A549 (cell line): ENCODE results near the gene BASP1. TPM values are rescaled to one million over a fixed set of nuclear protein-coding genes. Genes with fewer than 3 reads are reported as not detected.

Source experiments
- ATAC-seq, 2 experiments: fragments of 200-7000 bp in 1 of 2; fragments of >200 bp in 1 of 2; cut with Nextera tagmentation in 1 of 2; cut with Tn5 transposase in 1 of 2; 3 replicates each; pipeline versions ENCODE4 v1.8.0 to v1.9.1; 2018 to 2020; ENCODE audit warnings: mild to moderate bottlenecking in 1 of 2, moderate library complexity in 1 of 2
- CTCF ChIA-PET: fragments of 300-600 bp; sonication (Branson Sonifier 250); formaldehyde crosslinking; extraction: SDS; loops from one replicate; lab custom pipeline; 2021; ENCODE audit warnings: antibody characterized with exemption, inconsistent platforms; lab: Yijun Ruan, JAX
- POLR2A ChIA-PET: fragments of 350-600 bp; formaldehyde crosslinking; extraction: SDS; loops from one replicate; lab custom pipeline; 2021; ENCODE audit warnings: antibody characterized with exemption, inconsistent platforms; lab: Yijun Ruan, JAX
- DNase-seq, 2 experiments: peaks; one replicate each; pipeline versions ENCODE4 v3.0.0 to v3.0.0-alpha.2; 2011 to 2016; ENCODE audit warnings: low read depth in 1 of 2, low spot score in 1 of 2
- FAIRE-seq: peaks from 2 replicates; lab custom pipeline; 2011; peaks lifted over from hg19 to GRCh38; lab: Jason Lieb, UNC
- H3K27ac ChIP-seq, 2 experiments: fragments of >200 bp; sonication (Bioruptor Twin); formaldehyde crosslinking; 3 replicates each; pipeline ENCODE4 v1.5.1; 2016 to 2017
- H3K4me1 ChIP-seq: fragments of >200 bp; sonication (Bioruptor Twin); formaldehyde crosslinking; 3 replicates; pipeline ENCODE4 v1.6.1; 2016
- H3K4me2 ChIP-seq: fragments of >200 bp; sonication (Bioruptor Twin); formaldehyde crosslinking; 3 replicates; pipeline ENCODE4 v1.6.1; 2016
- H3K4me3 ChIP-seq: fragments of >200 bp; sonication (Bioruptor Twin); formaldehyde crosslinking; 3 replicates; pipeline ENCODE4 v1.5.1; 2016
- H3K9me3 ChIP-seq: fragments of >200 bp; sonication (Bioruptor Twin); formaldehyde crosslinking; 3 replicates; pipeline ENCODE4 v1.6.1; 2016
- BHLHE40 ChIP-seq: IDR thresholded peaks from 2 replicates; pipeline ENCODE4 v1.6.1; 2012; ENCODE audit warnings: low read depth, low read length, inconsistent platforms
- CBX2 ChIP-seq: fragments of 200-600 bp; sonication (generic); IDR thresholded peaks from 2 replicates; pipeline ENCODE4 v1.6.1; 2016; ENCODE audit warnings: low read depth, mild to moderate bottlenecking, borderline replicate concordance
- EP300 ChIP-seq, 2 experiments: fragments of >200 bp; sonication (Bioruptor Twin); formaldehyde crosslinking; IDR thresholded peaks; 2 replicates in 1 of 2; 3 replicates in 1 of 2; pipeline ENCODE4 v1.6.1; 2016 to 2017
- FOSB ChIP-seq: fragments of 250-450 bp; sonication (Bioruptor Pico); IDR thresholded peaks from 2 replicates; pipeline ENCODE4 v1.5.0; 2020; ENCODE audit warnings: mild to moderate bottlenecking, moderate library complexity
- HEYL ChIP-seq: fragments of 250-450 bp; sonication (Bioruptor Pico); IDR thresholded peaks from 2 replicates; pipeline ENCODE4 v1.8.0; 2021; ENCODE audit warnings: mild to moderate bottlenecking, moderate library complexity
- HMGXB4 ChIP-seq: fragments of 250-450 bp; sonication (Bioruptor Pico); IDR thresholded peaks from 2 replicates; pipeline ENCODE4 v1.5.0; 2021; ENCODE audit warnings: mild to moderate bottlenecking, moderate library complexity, borderline replicate concordance
- HOXB13 ChIP-seq: fragments of 250-450 bp; sonication (Bioruptor Pico); IDR thresholded peaks from 2 replicates; pipeline ENCODE4 v1.5.0; 2020; ENCODE audit warnings: low read depth, mild to moderate bottlenecking, moderate library complexity
- KDM1A ChIP-seq: fragments of 200-600 bp; sonication (generic); IDR thresholded peaks from 2 replicates; pipeline ENCODE4 v1.6.1; 2016; ENCODE audit warnings: low read depth, mild to moderate bottlenecking
- NFE2L2 ChIP-seq: fragments of 150-350 bp; conservative IDR thresholded peaks from 2 replicates; pipeline ENCODE4 v1.6.1; 2014; ENCODE audit warnings: low read length
- RCOR1 ChIP-seq: fragments of 150-350 bp; IDR thresholded peaks from 2 replicates; pipeline ENCODE4 v1.6.1; 2014; ENCODE audit warnings: antibody characterized with exemption, low read length, low read depth
- REST ChIP-seq: fragments of 200-600 bp; sonication (generic); IDR thresholded peaks from 2 replicates; pipeline ENCODE4 v1.6.1; 2016; ENCODE audit warnings: antibody characterized with exemption, mild to moderate bottlenecking, moderate library complexity
- RNF2 ChIP-seq: fragments of 200-600 bp; sonication (generic); IDR thresholded peaks from 2 replicates; pipeline ENCODE4 v1.6.1; 2016; ENCODE audit warnings: low read depth, mild to moderate bottlenecking, antibody characterized with exemption, moderate library complexity, borderline replicate concordance
- ZC3H11A ChIP-seq: fragments of 450-650 bp; IDR thresholded peaks from 2 replicates; pipeline ENCODE4 v1.6.1; 2014; ENCODE audit warnings: antibody characterized with exemption, mild to moderate bottlenecking
- WGBS: methylation state at CpG from one replicate; pipeline ENCODE4 v1.1.6; 2017; ENCODE audit errors: missing lambda C conversion rate; 5-methylcytosine and 5-hydroxymethylcytosine counted together
- polyA plus RNA-seq, 4 experiments: library from polyadenylated mRNA; depleted of rRNA in 3 of 4; stranded (reverse); fragments of >200 nt; fragmentation: RNase III in 1 of 4; extraction: RNeasy Plus Mini Kit Qiagen cat#74134 plus additional on column Dnase treatment in 1 of 4; gene quantifications; 2 replicates in 3 of 4; 3 replicates in 1 of 4; pipeline ENCODE4 v1.2.3, GENCODE V29; 2011 to 2017
- TF ChIP-seq, protein P1 (sequence below): fragments of 450-650 bp; IDR thresholded peaks from 2 replicates; pipeline ENCODE4 v1.6.1; 2014; ENCODE audit warnings: antibody characterized with exemption
- TF ChIP-seq, protein P2 (sequence below): fragments of >200 bp; sonication (Bioruptor Twin); formaldehyde crosslinking; IDR thresholded peaks from 3 replicates; pipeline ENCODE4 v1.6.1; 2016

The BASP1 gene
- polyA plus RNA-seq, 2 of the 4 experiments (the other 2 are of a cell fraction) = 391 to 454 TPM

- peak overlapping the region; percentile 20 to 41; a peak in 3 of 6 replicates for H3K27ac ChIP-seq
- ChIA-PET CTCF (interaction anchor here (0.7 kb wide), 1 partner anchor 74 kb away, joined by 4 read pairs; no protein-coding TSS in a partner anchor), POLR2A (no interaction called here)
- H3K4me2 ChIP-seq = no peak overlapping the region
- TF ChIP-seq REST (no peak), HMGXB4 (CRISPR knock-in tag) (no peak), ZC3H11A (no peak), BHLHE40 (no peak)
- TF ChIP-seq, all 56 proteins: peak for 0
- Histone ChIP-seq H3K9me3 (0 out of 3 replicates have a peak, but pooled peaks cover 10% of the 10 kb centered on the region), H3K4me1 (no peaks in the 10 kb centered on the region), H3K4me3 (no peak overlapping the region)
- WGBS = 77% methylated on average over 9 of the region's 9 CpGs
- ATAC-seq = peak in 1 of 2 experiments; percentile 40; a peak in 3 of 6 replicates
- DNase-seq = no peak
- no peak for FAIRE-seq
These were observed 73.1 kb downstream of the BASP1 start for GRCh38 chr5:17290540-17290974.

GRCh38 chr5:17292434-17293015 lies 75.1 kb downstream of the BASP1 start:
- Histone ChIP-seq H3K4me2 (no peak overlapping the region), H3K9me3 (0 out of 3 replicates have a peak, but pooled peaks cover 10% of the 10 kb centered on the region), H3K27ac (peak overlapping the region in 1 of 2 experiments; percentile 12; a peak in 3 of 6 replicates), H3K4me1 (no peaks in the 10 kb centered on the region), H3K4me3 (no peak overlapping the region)
- DNase-seq (no peak), ATAC-seq (no peak), FAIRE-seq (no peak)
- ChIA-PET POLR2A (no interaction called here), CTCF (interaction anchor here (0.6 to 1.0 kb wide), 3 partner anchors 8 to 47 kb away, joined by 3 to 4 read pairs (median 4); no protein-coding TSS in a partner anchor)
- 94% methylated on average over 12 of the region's 12 CpGs for WGBS
- no peak for TF ChIP-seq KDM1A
- TF ChIP-seq NFE2L2 = no peak
- no peak for TF ChIP-seq HEYL (CRISPR knock-in tag)
- no peak for TF ChIP-seq CBX2
- TF ChIP-seq ZC3H11A = no peak
- no peak for TF ChIP-seq RNF2
- TF ChIP-seq FOSB (CRISPR knock-in tag) = no peak
- TF ChIP-seq RCOR1 = no peak
- no peak for TF ChIP-seq EP300 (IDR thresholded peaks at IDR 0.05)
- TF ChIP-seq, protein P1, sequence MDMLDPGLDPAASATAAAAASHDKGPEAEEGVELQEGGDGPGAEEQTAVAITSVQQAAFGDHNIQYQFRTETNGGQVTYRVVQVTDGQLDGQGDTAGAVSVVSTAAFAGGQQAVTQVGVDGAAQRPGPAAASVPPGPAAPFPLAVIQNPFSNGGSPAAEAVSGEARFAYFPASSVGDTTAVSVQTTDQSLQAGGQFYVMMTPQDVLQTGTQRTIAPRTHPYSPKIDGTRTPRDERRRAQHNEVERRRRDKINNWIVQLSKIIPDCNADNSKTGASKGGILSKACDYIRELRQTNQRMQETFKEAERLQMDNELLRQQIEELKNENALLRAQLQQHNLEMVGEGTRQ = no peak
- TF ChIP-seq, protein P2, sequence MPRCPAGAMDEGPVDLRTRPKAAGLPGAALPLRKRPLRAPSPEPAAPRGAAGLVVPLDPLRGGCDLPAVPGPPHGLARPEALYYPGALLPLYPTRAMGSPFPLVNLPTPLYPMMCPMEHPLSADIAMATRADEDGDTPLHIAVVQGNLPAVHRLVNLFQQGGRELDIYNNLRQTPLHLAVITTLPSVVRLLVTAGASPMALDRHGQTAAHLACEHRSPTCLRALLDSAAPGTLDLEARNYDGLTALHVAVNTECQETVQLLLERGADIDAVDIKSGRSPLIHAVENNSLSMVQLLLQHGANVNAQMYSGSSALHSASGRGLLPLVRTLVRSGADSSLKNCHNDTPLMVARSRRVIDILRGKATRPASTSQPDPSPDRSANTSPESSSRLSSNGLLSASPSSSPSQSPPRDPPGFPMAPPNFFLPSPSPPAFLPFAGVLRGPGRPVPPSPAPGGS = no peak
- TF ChIP-seq HOXB13 = no peak
